Keratinocyte (primary cell): ENCODE results near the gene PSTPIP2.

Source experiments
- EZH2 ChIP-seq: IDR thresholded peaks from one replicate; pipeline ENCODE4 v1.6.1; 2012; ENCODE audit warnings: inconsistent platforms, mild to moderate bottlenecking, low read length, moderate library complexity
- TF ChIP-seq, protein P1 (sequence below), 3 experiments: IDR thresholded peaks in 1 of 3; conservative IDR thresholded peaks in 1 of 3; optimal IDR thresholded peaks in 1 of 3; 2 replicates in 2 of 3; 3 replicates in 1 of 3; pipeline versions ENCODE3 to v1.5.1; 2011; ENCODE audit warnings: low read length in 3 of 3, mild to moderate bottlenecking in 3 of 3, moderate library complexity in 2 of 3, control low read depth in 1 of 3, inconsistent platforms in 1 of 3; ENCODE audit not compliant: insufficient read depth in 2 of 3; ENCODE audit errors: extremely low read depth in 1 of 3

DNA sequence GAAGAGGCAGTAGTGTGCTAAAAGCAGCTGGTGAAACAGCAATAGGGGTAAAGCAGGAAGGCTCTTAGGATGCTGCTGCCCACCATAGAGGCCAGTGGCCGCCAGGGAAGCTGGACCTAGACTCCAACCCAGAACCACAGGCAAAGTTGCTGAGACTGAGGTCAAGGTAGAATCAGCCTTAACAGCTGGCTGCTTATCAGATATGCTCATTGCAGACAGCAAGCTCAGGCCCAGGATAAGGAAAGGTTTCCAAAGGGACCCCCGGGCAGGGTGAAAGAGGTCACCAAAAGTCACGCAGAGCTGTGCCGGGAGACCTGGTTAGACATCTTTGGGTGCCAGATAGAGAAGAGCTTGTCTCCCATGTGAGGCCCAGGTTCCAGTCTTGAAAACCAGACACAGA, 62.0 kb downstream of the PSTPIP2 start:
- TF ChIP-seq, protein P1, sequence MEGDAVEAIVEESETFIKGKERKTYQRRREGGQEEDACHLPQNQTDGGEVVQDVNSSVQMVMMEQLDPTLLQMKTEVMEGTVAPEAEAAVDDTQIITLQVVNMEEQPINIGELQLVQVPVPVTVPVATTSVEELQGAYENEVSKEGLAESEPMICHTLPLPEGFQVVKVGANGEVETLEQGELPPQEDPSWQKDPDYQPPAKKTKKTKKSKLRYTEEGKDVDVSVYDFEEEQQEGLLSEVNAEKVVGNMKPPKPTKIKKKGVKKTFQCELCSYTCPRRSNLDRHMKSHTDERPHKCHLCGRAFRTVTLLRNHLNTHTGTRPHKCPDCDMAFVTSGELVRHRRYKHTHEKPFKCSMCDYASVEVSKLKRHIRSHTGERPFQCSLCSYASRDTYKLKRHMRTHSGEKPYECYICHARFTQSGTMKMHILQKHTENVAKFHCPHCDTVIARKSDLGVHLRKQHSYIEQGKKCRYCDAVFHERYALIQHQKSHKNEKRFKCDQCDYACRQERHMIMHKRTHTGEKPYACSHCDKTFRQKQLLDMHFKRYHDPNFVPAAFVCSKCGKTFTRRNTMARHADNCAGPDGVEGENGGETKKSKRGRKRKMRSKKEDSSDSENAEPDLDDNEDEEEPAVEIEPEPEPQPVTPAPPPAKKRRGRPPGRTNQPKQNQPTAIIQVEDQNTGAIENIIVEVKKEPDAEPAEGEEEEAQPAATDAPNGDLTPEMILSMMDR (optimal IDR thresholded peaks at IDR 0.05 in 1 of 3, IDR thresholded peaks at IDR 0.05 in 1 of 3, conservative IDR thresholded peaks at IDR 0.05 in 1 of 3; ENCODE audit: extremely low read depth in 1 of 3, insufficient read depth in 2 of 3, low read length in 3 of 3): no peak
- no peak for TF ChIP-seq EZH2
